HG03469 (cell line): Measurements from ENCODE around the gene FGFR4.
"Not testable (repeated sequence)": the region's sequence is repeated elsewhere in the genome, so short reads cannot be mapped to it uniquely, and the experiment has no call there.

ENCODE experiments used
- ATAC-seq: cut with Tn5 transposase; IDR thresholded peaks from one replicate; pipeline ENCODE4 v1.9.1; 2021; ENCODE audit warnings: mild to moderate bottlenecking, moderate library complexity, moderate number of reproducible peaks; ENCODE audit not compliant: unreplicated experiment

The FGFR4 gene

GRCh38 chr5:177086654-177087397 lies at the start of gene FGFR4:
TSS of gene FGFR4 (plus strand) at chr5:177086915. CDS start at chr5:177089603, 2,688 bp downstream.
- peak; percentile 41 for ATAC-seq

GRCh38 chr5:177036921-177037320 lies 49.8 kb upstream of the FGFR4 start:
- ATAC-seq = no peak

- no peak for ATAC-seq
These were observed 45.8 kb upstream of the FGFR4 start for GRCh38 chr5:177040814-177041420.

DNA sequence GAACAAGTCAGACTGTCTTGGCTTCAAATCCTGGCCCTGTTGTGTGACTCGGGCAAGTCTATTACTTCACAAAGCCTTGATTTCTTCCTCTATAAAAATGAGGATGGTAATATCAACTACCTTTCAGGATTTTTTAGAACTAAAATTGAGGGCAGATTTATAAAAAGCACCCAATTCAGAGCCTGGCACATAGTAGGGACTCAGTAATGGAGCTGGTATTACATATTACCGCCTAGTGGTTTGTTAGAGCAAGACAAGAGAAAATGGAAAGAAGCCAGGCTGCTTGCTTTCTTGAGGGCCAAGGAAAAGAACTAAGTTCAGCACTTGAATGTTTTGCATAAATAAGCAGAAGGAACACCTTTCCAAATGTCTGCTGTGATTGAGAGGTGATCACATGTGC lies 44.8 kb upstream of the FGFR4 start:
- no peak for ATAC-seq

GRCh38 chr5:177043114-177043513 lies 43.6 kb upstream of the FGFR4 start:
- ATAC-seq = no peak

DNA sequence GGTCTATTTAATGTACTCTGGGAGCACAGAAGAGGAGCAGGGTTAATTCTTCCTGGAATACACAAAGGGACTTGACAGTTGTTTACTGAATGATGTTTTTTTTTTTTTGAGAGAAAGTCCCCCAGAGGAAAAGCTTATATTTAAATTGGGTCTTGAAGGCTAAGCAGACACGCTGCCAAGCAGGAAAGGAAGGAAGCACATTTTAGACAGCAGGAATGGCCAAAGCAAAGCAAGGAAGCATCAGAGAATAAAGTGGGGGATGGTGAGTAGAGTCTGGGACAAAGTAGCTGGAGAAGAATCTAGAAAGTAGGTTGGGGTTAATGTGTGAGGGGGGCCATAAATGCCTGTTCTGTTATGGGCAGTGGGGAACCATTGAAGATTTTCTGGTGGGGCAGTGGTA lies 42.8 kb upstream of the FGFR4 start:
- no peak for ATAC-seq

GRCh38 chr5:177044641-177045040 lies 42.1 kb upstream of the FGFR4 start:
- ATAC-seq = no peak

DNA sequence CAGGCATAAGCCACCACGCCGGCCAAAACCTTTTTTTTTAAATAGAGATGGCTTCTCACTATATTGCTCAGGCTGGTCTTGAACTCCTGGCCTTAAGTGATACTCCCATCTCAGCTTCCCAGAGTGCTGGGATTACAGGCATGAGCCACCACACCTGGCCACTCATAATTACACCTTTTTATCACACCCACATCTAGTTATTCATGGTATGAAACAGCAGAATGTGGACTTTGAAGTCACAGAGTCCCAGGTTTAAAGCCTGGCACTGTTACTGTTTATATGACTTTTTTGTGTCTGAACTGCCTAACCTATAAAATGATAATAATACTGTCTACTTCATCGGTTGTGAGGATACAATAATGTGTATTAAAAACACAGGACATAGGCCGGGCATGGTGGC lies 41.1 kb upstream of the FGFR4 start:
- ATAC-seq = no peak

- not testable (repeated sequence) for ATAC-seq
These were observed 38.2 kb upstream of the FGFR4 start for GRCh38 chr5:177048531-177048930.

- ATAC-seq = no peak
These were observed 37.4 kb upstream of the FGFR4 start for GRCh38 chr5:177049285-177049684.

DNA sequence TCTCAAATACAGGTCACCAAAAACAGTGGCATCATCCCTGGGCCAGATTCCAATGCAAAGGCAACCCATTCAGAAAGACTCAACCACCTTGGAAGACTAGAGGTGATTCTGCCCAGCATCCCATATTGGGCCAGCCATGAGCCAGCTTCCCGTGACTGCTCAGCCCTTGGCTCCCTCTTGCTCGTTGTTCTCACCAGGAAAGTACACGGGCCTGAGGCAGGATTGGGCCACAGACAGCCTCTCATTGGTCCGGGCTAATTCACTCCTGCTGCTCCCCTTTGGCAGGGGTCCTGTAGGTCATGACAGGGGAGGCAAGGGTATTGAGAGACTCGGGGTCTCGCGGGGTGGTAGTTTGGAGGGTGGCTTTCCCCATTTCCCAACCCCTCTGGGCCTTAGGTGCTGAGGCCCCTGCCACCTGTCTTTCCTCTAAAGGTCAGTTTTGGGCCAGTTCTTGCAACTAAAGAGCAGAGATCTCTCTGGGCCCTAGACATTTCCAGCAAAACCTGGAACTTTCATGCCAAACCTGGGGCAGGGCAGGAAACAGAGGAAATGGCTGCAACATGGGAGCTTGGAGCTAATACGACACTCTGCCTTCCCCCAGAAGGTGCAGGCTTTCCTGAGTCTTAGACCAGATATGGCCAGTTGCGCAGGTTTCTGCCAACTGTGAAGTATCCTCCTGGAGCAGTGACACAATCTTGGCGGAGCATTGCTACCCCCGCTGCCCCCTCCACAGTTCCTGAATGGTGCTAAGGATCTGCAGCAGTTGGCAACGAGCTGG lies 22.0 kb upstream of the FGFR4 start:
- ATAC-seq = no peak

DNA sequence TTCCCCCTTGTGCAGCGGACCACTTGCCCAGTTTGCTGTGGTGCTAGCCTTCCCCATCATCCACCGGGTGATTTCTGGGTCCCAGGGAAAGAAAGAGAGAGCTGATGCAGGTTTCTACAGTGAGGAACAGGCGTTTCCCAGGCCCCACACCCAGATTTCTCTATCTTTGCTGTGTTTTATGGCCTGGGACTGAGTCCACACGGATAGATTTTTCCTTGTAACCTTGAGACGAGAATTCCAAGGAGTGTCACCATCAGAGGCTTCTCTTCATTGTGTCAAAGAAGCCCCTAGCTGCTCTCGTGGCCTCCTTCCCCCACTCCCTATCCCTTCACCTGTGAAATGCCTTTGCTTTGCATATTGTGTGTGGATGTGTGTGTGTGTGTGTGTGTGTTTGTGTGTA lies 21.2 kb upstream of the FGFR4 start:
- ATAC-seq = no peak

- no peak for ATAC-seq
These were observed 20.5 kb upstream of the FGFR4 start for GRCh38 chr5:177066224-177066623.

GRCh38 chr5:177067503-177067902 lies 19.2 kb upstream of the FGFR4 start:
- ATAC-seq = no peak

DNA sequence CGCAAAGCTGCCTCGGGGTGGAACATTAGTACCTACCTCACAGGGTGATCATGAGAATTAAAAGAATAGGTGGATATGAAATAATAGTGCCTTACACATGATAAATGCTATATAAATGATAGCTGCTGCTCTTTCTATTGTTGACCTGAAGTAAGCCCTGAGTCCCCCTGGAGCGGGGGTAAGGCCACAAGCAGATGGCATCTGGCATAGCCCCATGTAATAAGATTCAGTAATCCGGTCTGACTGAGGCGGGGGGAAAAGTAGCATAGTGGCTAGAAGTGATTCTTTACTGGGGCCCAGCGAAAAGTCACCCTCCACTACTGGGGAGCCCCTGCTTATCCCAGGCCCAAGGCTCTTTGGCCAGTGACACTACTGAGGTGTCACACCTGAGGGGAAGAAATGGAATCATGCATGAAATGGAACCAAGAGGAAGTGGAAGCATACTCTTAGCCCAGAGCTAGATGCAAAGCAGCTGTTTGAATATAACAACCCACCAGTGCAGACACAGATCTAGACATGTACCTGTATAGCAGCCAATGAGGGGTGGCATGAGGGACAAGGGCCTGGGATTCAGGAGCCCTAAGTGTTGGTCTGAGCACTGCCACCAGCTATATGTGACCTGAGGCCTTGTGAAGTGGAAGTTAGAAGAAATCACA lies 16.1 kb upstream of the FGFR4 start:
- ATAC-seq = no peak

- peak; percentile 51 for ATAC-seq
These were observed 14.9 kb upstream of the FGFR4 start for GRCh38 chr5:177071666-177072385.

DNA sequence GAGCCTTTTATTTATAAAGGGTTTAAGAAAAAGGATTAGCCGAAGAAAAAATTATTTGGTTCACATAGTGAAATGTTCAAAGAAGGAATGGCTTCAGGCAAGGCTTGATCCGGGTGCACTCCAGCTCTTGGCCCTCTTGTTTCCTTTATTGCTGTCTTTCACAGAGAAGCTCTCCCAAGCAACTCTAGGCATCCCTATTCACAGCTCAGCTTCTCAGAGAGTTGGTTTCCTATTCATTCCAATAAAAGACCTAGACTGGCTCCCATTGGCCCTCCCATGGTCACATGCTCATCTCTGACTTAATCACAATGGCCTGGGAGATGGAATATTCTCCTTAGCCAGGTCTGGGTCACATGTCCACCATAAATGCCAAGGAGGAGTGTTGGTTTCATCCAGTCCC lies 9.4 kb upstream of the FGFR4 start:
- ATAC-seq = no peak

GRCh38 chr5:177079606-177080005 lies 7.1 kb upstream of the FGFR4 start:
- no peak for ATAC-seq

- ATAC-seq = no peak
These were observed 6.5 kb upstream of the FGFR4 start for GRCh38 chr5:177080265-177080664.

- no peak for ATAC-seq
These were observed 4.9 kb upstream of the FGFR4 start for GRCh38 chr5:177081859-177082258.

DNA sequence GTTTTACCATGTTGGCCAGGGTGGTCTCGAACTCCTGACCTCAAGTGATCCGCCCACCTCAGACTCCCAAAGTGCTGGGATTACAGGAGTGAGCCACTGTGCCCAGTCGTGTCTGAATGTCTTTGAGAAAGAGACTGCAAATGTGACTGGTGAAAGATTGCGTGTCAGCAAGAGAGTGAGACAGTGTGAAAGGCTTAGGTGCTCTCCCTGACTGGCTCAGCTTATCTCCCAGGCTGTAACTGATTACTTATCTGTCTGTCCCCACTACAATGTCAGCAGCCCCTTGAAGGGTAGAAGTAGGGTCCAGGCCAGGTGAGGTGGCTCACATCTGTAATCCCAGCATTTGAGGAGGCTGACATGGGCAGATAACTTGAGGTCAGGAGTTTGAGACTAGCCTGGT lies 3.4 kb upstream of the FGFR4 start:
- ATAC-seq = no peak
